HG02623 (cell line): ENCODE measurements around the gene SLC25A42.
"Not testable (repeated sequence)": the region's sequence is repeated elsewhere in the genome, so short reads cannot be mapped to it uniquely, and the experiment has no call there.

Source experiments
- ATAC-seq: cut with Tn5 transposase; IDR thresholded peaks from one replicate; pipeline ENCODE4 v1.9.1; 2021; ENCODE audit warnings: moderate library complexity; ENCODE audit not compliant: unreplicated experiment

The SLC25A42 gene

GRCh38 chr19:19131989-19132388 is 68.2 kb downstream of the SLC25A42 start:
- no peak for ATAC-seq

GRCh38 chr19:19132912-19133311 is 69.1 kb downstream of the SLC25A42 start:
- no peak for ATAC-seq

GRCh38 chr19:19133985-19134384 is 70.2 kb downstream of the SLC25A42 start:
- ATAC-seq = no peak

GRCh38 chr19:19134687-19135158 is 70.9 kb downstream of the SLC25A42 start:
- no peak for ATAC-seq

- ATAC-seq = not testable (repeated sequence)
These were observed 71.9 kb downstream of the SLC25A42 start for GRCh38 chr19:19135713-19136112.

- ATAC-seq = no peak
These were observed 73.8 kb downstream of the SLC25A42 start for GRCh38 chr19:19137556-19138108.

- ATAC-seq = peak; percentile 98
These were observed 74.6 kb downstream of the SLC25A42 start, which contains the start of gene TMEM161A for GRCh38 chr19:19138109-19138981. TSS of gene TMEM161A (minus strand) at chr19:19138478. CDS start at chr19:19138428, 50 bp downstream.

GRCh38 chr19:19139876-19140229 is 76.1 kb downstream of the SLC25A42 start:
- no peak for ATAC-seq

- ATAC-seq = no peak
These were observed 76.7 kb downstream of the SLC25A42 start for GRCh38 chr19:19140476-19140875.

- ATAC-seq = no peak
These were observed 78.6 kb downstream of the SLC25A42 start for GRCh38 chr19:19142347-19142746.

- no peak for ATAC-seq
These were observed 81.5 kb downstream of the SLC25A42 start for GRCh38 chr19:19145281-19145680.

- no peak for ATAC-seq
These were observed 82.2 kb downstream of the SLC25A42 start for GRCh38 chr19:19145684-19146608.

GRCh38 chr19:19146865-19147264 is 83.1 kb downstream of the SLC25A42 start:
- ATAC-seq = no peak

GRCh38 chr19:19147344-19147743 is 83.5 kb downstream of the SLC25A42 start:
- ATAC-seq = no peak

- ATAC-seq = not testable (repeated sequence)
These were observed 84.7 kb downstream of the SLC25A42 start for GRCh38 chr19:19148504-19148903.

GRCh38 chr19:19149435-19149834 is 85.6 kb downstream of the SLC25A42 start:
- ATAC-seq = no peak

GRCh38 chr19:19151418-19151817 is 87.6 kb downstream of the SLC25A42 start:
- peak; percentile 55 for ATAC-seq

- no peak for ATAC-seq
These were observed 89.0 kb downstream of the SLC25A42 start for GRCh38 chr19:19152668-19153384.

GRCh38 chr19:19154768-19155494 is 91.1 kb downstream of the SLC25A42 start:
- no peak for ATAC-seq
